Measurements from ENCODE around the gene UHRF1.

GRCh38 chr19:4980067-4980466 is 70.8 kb downstream of the UHRF1 start:
- no peak for TF ChIP-seq CTCF (IDR thresholded peaks at IDR 0.05)
- TF ChIP-seq POLR2A (IDR thresholded peaks at IDR 0.05): no peak
